22Rv1 (cell line): ENCODE data around the gene PCYT1A.
"Not testable (repeated sequence)": the region's sequence is repeated elsewhere in the genome, so short reads cannot be mapped to it uniquely, and the experiment has no call there.

Experiments used
- H3K27ac ChIP-seq: fragments of 450-650 bp; 2 replicates; pipeline ENCODE4 v1.5.1; 2017
- ZFX ChIP-seq: fragments of 450-650 bp; IDR thresholded peaks from 2 replicates; pipeline ENCODE4 v1.6.1; 2017; ENCODE audit warnings: antibody characterized with exemption, borderline replicate concordance
- TF ChIP-seq, protein P1 (sequence below): fragments of 450-650 bp; IDR thresholded peaks from 2 replicates; pipeline ENCODE4 v1.5.1; 2017; ENCODE audit warnings: mild to moderate bottlenecking

Gene PCYT1A

DNA sequence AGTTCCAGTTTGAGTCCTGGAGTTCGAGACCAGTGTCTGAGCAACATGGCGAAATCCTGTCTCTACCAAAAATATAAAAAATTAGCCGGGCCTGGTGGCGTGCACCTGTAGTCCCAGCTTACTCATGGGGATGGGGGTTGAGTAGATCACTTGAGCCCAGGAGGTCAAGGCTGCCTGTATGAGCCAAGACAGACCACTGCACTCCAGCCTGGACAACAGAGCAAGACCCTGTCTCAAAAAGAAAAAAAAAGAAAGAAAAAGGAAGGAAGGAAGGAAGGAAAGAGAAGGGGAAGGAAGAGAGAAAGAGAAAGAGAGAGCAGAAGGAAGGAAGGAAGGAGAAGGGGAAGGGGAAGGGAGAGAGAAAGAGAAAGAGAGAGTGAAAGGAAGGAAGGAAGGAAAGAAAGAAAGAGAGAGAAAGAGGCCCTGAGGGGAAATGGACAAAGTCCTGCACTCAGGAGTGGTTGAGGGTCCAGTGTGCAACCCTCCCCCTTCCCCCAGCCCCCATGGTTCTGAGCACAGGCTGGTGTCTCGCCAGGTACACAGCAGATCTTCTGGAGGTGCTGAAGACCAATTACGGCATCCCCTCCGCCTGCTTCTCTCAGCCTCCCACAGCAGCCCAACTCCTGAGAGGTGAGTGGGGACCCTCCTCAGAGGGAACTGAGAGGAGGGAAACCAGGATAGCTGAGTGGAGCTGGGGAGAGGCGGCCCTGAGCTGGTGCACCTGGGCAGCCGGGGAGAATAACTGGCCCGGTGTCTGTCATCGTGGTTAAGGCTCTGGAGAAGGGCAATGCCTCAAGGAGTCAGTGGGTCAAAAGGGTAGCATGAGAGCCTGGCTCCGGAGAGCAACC is 70.0 kb downstream of the PCYT1A start:
- no peak overlapping the region for H3K27ac ChIP-seq
- TF ChIP-seq ZFX = no peak
- TF ChIP-seq, protein P1, sequence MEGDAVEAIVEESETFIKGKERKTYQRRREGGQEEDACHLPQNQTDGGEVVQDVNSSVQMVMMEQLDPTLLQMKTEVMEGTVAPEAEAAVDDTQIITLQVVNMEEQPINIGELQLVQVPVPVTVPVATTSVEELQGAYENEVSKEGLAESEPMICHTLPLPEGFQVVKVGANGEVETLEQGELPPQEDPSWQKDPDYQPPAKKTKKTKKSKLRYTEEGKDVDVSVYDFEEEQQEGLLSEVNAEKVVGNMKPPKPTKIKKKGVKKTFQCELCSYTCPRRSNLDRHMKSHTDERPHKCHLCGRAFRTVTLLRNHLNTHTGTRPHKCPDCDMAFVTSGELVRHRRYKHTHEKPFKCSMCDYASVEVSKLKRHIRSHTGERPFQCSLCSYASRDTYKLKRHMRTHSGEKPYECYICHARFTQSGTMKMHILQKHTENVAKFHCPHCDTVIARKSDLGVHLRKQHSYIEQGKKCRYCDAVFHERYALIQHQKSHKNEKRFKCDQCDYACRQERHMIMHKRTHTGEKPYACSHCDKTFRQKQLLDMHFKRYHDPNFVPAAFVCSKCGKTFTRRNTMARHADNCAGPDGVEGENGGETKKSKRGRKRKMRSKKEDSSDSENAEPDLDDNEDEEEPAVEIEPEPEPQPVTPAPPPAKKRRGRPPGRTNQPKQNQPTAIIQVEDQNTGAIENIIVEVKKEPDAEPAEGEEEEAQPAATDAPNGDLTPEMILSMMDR = no peak

DNA sequence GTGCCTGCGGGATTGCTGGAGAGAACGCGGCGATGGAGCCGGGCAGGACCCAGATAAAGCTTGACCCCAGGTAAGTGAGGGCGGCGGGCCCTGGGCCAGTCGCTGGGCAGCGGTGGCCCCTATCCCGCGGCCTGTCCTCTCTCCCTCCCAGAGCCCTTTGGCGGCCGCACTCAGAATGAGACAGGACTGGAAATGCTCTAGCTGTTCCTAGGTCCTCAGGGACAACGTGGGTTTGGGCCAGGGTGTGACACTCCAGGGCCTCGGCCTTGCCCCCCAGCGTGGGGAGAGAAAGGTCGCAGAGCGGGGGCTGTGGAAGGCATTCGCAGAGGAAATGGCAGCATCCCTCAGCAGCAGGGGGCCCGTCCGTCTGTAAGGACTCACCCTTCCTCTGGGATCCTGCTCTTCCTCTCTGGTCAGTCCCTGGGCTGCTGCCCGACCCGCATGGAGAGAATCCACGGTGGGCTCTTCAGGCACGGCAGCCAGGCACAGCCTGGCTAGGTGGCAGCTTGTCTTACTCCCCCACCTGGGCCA is 70.8 kb downstream of the PCYT1A start:
- TF ChIP-seq ZFX = no peak
- TF ChIP-seq, protein P1 = no peak
- H3K27ac ChIP-seq = no peak overlapping the region

GRCh38 chr3:196216089-196216564 is 71.4 kb downstream of the PCYT1A start, which contains the start of gene SLC51A:
Gene SLC51A (plus strand): TSS chr3:196216534. CDS start chr3:196216713, 179 bp downstream.
- no peak for TF ChIP-seq ZFX
- TF ChIP-seq, protein P1 = no peak
- no peak within 1 kb of the TSS for H3K27ac ChIP-seq

- no peak for TF ChIP-seq ZFX
- TF ChIP-seq, protein P1 = no peak
- no peak overlapping the region for H3K27ac ChIP-seq
Measured at GRCh38 chr3:196215493-196216020, 72.0 kb downstream of the PCYT1A start.

- H3K27ac ChIP-seq = no peak overlapping the region
- TF ChIP-seq ZFX = no peak
- TF ChIP-seq, protein P1 = no peak
Measured at GRCh38 chr3:196214783-196215441, 72.6 kb downstream of the PCYT1A start.

DNA sequence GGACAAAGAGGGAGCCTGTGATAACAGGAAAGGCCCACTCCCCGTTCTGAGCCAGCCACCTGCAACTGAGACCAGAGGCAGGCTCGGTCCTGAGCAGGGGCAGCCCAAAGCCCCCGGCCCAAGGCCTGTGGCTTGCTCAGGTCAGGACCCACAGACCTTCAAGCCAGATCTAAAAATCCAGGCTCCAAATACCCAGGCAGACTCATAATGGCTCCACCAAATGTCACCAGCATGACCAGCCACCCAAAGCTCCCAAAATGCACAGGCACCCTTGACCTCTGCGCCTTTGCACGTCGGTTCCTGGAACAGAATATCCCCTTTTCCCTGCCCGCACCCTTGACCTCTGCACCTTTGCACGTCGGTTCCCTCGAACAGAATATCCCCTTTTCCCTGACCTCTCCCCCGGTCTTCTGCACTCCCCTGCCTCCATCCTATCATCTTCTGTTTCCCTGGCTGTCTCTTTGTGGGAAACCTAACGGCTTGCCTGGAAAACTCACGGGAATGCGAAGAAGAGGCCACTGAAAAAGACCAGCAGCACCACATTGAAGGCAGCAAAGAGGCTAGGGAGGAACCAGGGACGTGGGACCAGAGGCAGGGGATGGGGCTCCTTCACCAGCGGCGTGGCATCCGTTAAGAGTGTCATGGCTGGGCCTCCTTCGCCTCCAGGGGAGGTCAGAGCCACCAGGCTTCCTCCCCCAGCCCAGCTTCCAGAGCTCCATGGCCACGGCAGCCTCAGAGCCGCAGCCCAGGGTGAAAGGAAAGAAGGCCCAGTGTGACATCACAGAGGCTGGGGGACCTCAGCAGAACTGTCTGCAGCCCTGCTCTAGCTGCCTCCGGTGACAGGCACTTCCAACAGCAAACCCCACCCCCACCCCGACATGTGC is 76.6 kb downstream of the PCYT1A start, which contains the start of gene ZDHHC19:
Gene ZDHHC19, minus strand, starts transcription at position 728 of the 884 bp plus-strand sequence. Its CDS starts 85 bp downstream, at position 643.
- no peak within 1 kb of the TSS for H3K27ac ChIP-seq
- TF ChIP-seq ZFX = no peak
- TF ChIP-seq, protein P1 = no peak

DNA sequence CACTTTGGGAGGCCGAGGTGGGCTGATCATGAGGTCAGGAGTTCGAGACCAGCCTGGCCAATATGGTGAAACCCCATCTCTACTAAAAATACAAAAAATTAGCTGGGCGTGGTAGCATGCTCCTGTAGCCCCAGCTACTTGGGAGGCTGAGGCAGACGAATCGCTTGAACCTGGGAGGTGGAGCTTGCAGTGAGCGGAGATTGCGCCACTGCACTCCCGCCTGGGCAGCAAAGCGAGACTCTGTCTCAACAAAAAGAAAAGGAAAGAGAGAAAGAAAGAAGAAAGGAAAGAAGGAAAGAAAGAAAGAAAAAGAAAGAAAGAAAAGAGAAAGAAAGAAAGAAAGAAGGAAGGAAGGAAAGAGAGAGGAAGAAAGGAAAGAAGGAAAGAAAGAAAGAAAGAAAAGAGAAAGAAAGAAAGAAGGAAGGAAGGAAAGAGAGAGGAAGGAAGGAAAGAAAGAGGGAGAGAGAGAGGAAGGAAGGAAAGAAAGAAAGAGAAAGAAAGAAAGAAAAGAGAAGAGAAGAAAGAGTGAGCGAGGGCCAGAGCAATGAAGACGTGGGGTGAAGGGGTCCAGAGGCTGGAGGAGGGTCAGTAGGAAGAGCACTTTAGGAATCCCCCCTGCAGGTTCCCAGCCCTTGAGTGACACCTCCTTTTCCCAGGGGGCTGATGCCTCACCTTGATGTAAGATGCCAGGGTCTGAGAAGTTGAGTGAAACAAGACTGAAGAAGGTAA is 77.4 kb downstream of the PCYT1A start:
- H3K27ac ChIP-seq = not testable (repeated sequence)
